Smooth muscle cell (in vitro differentiated cells): ENCODE measurements around the gene MLN. TPM values are rescaled to one million over a fixed set of nuclear protein-coding genes. Genes with fewer than 3 reads are reported as not detected.
A peak's percentile ranks its signal among the peaks of the same experiment; 100 is the strongest.

Experiments
- DNase-seq: peaks from one replicate; lab custom pipeline; 2025; ENCODE audit not compliant: unreplicated experiment; lab: John Stamatoyannopoulos, UW
- H2AFZ ChIP-seq: fragments of 200-600 bp; sonication (generic); 2 replicates; pipeline ENCODE4 v1.6.0; 2016; ENCODE audit warnings: antibody characterized with exemption, low read depth, mild to moderate bottlenecking
- H3F3A ChIP-seq: fragments of 200-600 bp; sonication (generic); 2 replicates; pipeline ENCODE4 v1.6.0; 2017; ENCODE audit warnings: antibody characterized with exemption, low read depth
- H3K27ac ChIP-seq: fragments of 200-600 bp; sonication (generic); 2 replicates; pipeline ENCODE4 v1.5.1; 2016; ENCODE audit warnings: low read depth, mild to moderate bottlenecking
- H3K27me3 ChIP-seq: fragments of 200-600 bp; sonication (generic); 2 replicates; pipeline ENCODE4 v1.6.1; 2016; ENCODE audit warnings: low read depth, mild to moderate bottlenecking
- H3K36me3 ChIP-seq: fragments of 200-600 bp; sonication (generic); 2 replicates; pipeline ENCODE4 v1.5.1; 2016; ENCODE audit warnings: low read depth
- H3K4me1 ChIP-seq: fragments of 200-600 bp; sonication (generic); 2 replicates; pipeline ENCODE4 v1.5.1; 2016; ENCODE audit warnings: low read depth
- H3K4me2 ChIP-seq: fragments of 200-600 bp; sonication (generic); 2 replicates; pipeline ENCODE4 v1.6.0; 2016; ENCODE audit warnings: mild to moderate bottlenecking
- H3K4me3 ChIP-seq: fragments of 200-600 bp; sonication (generic); 2 replicates; pipeline ENCODE4 v1.5.1; 2016; ENCODE audit warnings: mild to moderate bottlenecking
- H3K79me2 ChIP-seq: fragments of 200-600 bp; sonication (generic); 2 replicates; pipeline ENCODE4 v1.6.0; 2016; ENCODE audit warnings: low read depth, mild to moderate bottlenecking
- H3K9ac ChIP-seq: fragments of 200-600 bp; sonication (generic); 2 replicates; pipeline ENCODE4 v1.6.0; 2016; ENCODE audit warnings: low read depth
- H3K9me3 ChIP-seq: fragments of 200-600 bp; sonication (generic); replicated peaks from 2 replicates; pipeline ENCODE4 v1.5.1; 2016; ENCODE audit warnings: low read depth
- H4K20me1 ChIP-seq: fragments of 200-600 bp; sonication (generic); 2 replicates; pipeline ENCODE4 v1.6.0; 2016; ENCODE audit warnings: low read depth
- WGBS: methylation state at CpG from one replicate; pipeline ENCODE4 v1.1.7; 2016; ENCODE audit warnings: low lambda C conversion rate; 5-methylcytosine and 5-hydroxymethylcytosine counted together
- polyA plus RNA-seq: library from polyadenylated mRNA; unstranded; fragments of >200 nt; fragmentation: Nextera tagmentation; extraction: Ambion mirVana; gene quantifications from 2 replicates; pipeline ENCODE4 v1.2.1, GENCODE V29; 2016
- total RNA-seq: library from RNA; depleted of rRNA; stranded (reverse); fragments of >200 nt; gene quantifications from 2 replicates; pipeline ENCODE4 v1.2.3, GENCODE V29; 2014
- TF ChIP-seq, protein P1 (sequence below): fragments of 200-600 bp; sonication (generic); IDR thresholded peaks from 2 replicates; pipeline ENCODE4 v1.5.1; 2017; ENCODE audit warnings: borderline replicate concordance, mild to moderate bottlenecking, antibody characterized with exemption; ENCODE audit not compliant: insufficient read depth, poor library complexity, severe bottlenecking

The MLN gene
- total and polyA plus RNA-seq, 2 experiments from 2014 or later = not detected

- peaks cover 31% of the 10 kb centered on the region for H4K20me1 ChIP-seq
- no peak overlapping the region for H2AFZ ChIP-seq
- DNase-seq = no peak
- H3K36me3 ChIP-seq = peaks cover 19% of the 10 kb centered on the region
- H3K4me2 ChIP-seq = no peak overlapping the region
- no peak overlapping the region for H3K27ac ChIP-seq
- no peaks in the 10 kb centered on the region for H3K27me3 ChIP-seq
- H3K79me2 ChIP-seq = no peaks in the 10 kb centered on the region
- no peaks in the 10 kb centered on the region for H3K9me3 ChIP-seq
- 82% methylated on average over 13 of the region's 13 CpGs for WGBS
- TF ChIP-seq, protein P1, sequence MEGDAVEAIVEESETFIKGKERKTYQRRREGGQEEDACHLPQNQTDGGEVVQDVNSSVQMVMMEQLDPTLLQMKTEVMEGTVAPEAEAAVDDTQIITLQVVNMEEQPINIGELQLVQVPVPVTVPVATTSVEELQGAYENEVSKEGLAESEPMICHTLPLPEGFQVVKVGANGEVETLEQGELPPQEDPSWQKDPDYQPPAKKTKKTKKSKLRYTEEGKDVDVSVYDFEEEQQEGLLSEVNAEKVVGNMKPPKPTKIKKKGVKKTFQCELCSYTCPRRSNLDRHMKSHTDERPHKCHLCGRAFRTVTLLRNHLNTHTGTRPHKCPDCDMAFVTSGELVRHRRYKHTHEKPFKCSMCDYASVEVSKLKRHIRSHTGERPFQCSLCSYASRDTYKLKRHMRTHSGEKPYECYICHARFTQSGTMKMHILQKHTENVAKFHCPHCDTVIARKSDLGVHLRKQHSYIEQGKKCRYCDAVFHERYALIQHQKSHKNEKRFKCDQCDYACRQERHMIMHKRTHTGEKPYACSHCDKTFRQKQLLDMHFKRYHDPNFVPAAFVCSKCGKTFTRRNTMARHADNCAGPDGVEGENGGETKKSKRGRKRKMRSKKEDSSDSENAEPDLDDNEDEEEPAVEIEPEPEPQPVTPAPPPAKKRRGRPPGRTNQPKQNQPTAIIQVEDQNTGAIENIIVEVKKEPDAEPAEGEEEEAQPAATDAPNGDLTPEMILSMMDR = no peak
- H3K9ac ChIP-seq = no peak overlapping the region
- peaks cover 29% of the 10 kb centered on the region for H3K4me1 ChIP-seq
- H3K4me3 ChIP-seq = no peak overlapping the region
- peaks cover 11% of the 10 kb centered on the region for H3F3A ChIP-seq
Measured at GRCh38 chr6:33776764-33777163, 27.0 kb downstream of the MLN start.

DNA sequence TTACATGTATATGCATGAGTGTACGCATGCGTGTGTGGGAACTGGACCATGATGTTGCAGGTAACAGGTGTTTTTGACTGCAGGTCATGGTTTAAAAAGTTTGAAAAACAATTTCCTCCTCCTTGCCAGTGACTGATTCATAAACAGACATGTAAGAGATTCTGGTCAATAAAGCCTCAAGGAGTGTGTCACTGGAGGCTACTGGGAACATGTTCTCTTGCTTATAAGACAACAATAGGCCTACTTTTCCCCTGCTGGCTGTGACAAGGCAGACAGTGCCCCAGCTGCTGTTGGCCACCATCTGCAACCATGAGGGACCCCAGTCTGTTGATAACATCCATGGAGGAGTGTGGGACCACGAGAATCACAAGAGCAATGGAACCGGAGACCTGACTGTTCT is 27.6 kb downstream of the MLN start:
- peaks cover 19% of the 10 kb centered on the region for H3K36me3 ChIP-seq

GRCh38 chr6:33774774-33775173 is 29.0 kb downstream of the MLN start:
- TF ChIP-seq, protein P1 = no peak
- DNase-seq = no peak
- Histone ChIP-seq H3K4me3 (no peak overlapping the region), H3K4me2 (no peak overlapping the region), H3K9me3 (no peaks in the 10 kb centered on the region), H4K20me1 (peaks cover 19% of the 10 kb centered on the region), H3K9ac (no peak overlapping the region), H3K36me3 (peaks cover 16% of the 10 kb centered on the region), H3F3A (peaks cover 24% of the 10 kb centered on the region), H2AFZ (no peak overlapping the region), H3K27ac (no peak overlapping the region), H3K27me3 (no peaks in the 10 kb centered on the region), H3K4me1 (peaks cover 32% of the 10 kb centered on the region), H3K79me2 (no peaks in the 10 kb centered on the region)
- 98% methylated on average over 3 of the region's 3 CpGs for WGBS

More for the DNA sequence above, 27.6 kb downstream of the MLN start:
- Histone ChIP-seq H3K27ac (no peak overlapping the region), H3K4me1 (peaks cover 27% of the 10 kb centered on the region), H3K4me2 (no peak overlapping the region), H3K9ac (no peak overlapping the region), H4K20me1 (peaks cover 25% of the 10 kb centered on the region), H2AFZ (no peak overlapping the region), H3K9me3 (no peaks in the 10 kb centered on the region), H3K4me3 (no peak overlapping the region), H3F3A (peaks cover 12% of the 10 kb centered on the region), H3K27me3 (no peaks in the 10 kb centered on the region), H3K79me2 (no peaks in the 10 kb centered on the region)
- TF ChIP-seq, protein P1 = no peak
- DNase-seq = no peak
- 96% methylated on average over 4 of the region's 4 CpGs for WGBS

GRCh38 chr6:33772902-33773472 is 30.8 kb downstream of the MLN start:
- H3K27ac ChIP-seq = peak overlapping the region; percentile 83
- no peaks in the 10 kb centered on the region for H3K79me2 ChIP-seq
- peak overlapping the region; percentile 54 for H3K4me2 ChIP-seq
- H3K27me3 ChIP-seq = no peaks in the 10 kb centered on the region
- H3K4me3 ChIP-seq = no peak overlapping the region
- H3F3A ChIP-seq = peaks cover 25% of the 10 kb centered on the region
- H3K36me3 ChIP-seq = peaks cover 11% of the 10 kb centered on the region
- no peak overlapping the region for H3K9ac ChIP-seq
- DNase-seq = no peak
- TF ChIP-seq, protein P1 = no peak
- H3K4me1 ChIP-seq = peaks cover 23% of the 10 kb centered on the region
- peaks cover 18% of the 10 kb centered on the region for H4K20me1 ChIP-seq
- H3K9me3 ChIP-seq = no peaks in the 10 kb centered on the region
- H2AFZ ChIP-seq = no peak overlapping the region
- WGBS = 81% methylated on average over 6 of the region's 6 CpGs
